MM.1S (cell line): ENCODE data around the gene NPLOC4.

Source experiments
- EZH2 ChIP-seq: fragments of 300-600 bp; sonication (generic); optimal IDR thresholded peaks from 2 replicates; pipeline ENCODE3; 2017; ENCODE audit warnings: low read depth, mild to moderate bottlenecking, antibody characterized with exemption, low read length, mixed read lengths
- EZH2phosphoT487 ChIP-seq: fragments of 300-600 bp; sonication (generic); IDR thresholded peaks from 2 replicates; pipeline ENCODE4 v1.6.1; 2018; ENCODE audit warnings: antibody characterized with exemption, low read length
- TF ChIP-seq, protein P1 (sequence below): fragments of 300-600 bp; sonication (generic); IDR thresholded peaks from 2 replicates; pipeline ENCODE4 v1.5.1; 2016; ENCODE audit warnings: antibody characterized with exemption, low read length, mixed read lengths

DNA sequence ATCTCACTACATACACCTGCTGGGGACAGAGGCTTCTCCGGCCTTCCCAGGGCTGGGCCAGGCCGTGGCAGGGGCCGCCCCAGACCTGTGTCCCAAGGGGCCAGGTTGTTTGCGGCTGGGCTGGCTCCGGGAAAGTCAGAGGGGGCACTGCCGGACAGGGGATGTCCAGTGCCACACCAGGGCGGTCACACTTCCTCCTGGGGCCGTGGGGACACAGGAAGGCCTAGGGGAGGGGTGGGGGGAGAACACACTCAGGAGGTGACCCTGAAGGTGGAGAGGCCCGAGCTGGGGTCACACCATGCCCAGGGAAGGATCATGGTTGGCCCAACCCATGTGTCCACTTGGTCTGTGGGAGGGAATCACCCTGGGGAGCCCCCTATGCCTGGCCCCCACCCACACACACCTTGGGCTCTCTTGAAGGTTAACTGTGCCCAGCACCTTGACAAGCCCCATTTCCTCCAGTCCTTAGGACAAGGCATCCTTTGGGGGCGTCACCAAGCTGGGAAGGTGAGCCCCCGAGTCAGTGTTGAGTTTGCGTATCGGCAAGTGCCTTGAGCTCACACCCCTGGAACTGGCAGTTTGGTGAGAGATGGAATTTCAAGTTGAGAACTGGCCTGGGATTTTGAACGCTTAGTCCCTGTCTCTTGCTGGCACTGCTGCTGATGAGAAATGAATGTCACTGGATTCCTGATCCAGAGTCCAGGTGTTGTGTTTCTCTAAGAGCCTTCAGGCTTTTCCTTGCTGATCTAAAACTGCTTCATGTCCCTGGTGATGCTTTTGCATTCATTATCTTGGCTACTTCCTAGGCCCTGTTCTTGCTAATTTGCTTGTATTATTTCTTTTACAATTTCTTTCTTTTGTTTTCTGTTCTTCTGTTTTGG, 116.7 kb downstream of the NPLOC4 start:
- no peak for TF ChIP-seq EZH2
- TF ChIP-seq, protein P1, sequence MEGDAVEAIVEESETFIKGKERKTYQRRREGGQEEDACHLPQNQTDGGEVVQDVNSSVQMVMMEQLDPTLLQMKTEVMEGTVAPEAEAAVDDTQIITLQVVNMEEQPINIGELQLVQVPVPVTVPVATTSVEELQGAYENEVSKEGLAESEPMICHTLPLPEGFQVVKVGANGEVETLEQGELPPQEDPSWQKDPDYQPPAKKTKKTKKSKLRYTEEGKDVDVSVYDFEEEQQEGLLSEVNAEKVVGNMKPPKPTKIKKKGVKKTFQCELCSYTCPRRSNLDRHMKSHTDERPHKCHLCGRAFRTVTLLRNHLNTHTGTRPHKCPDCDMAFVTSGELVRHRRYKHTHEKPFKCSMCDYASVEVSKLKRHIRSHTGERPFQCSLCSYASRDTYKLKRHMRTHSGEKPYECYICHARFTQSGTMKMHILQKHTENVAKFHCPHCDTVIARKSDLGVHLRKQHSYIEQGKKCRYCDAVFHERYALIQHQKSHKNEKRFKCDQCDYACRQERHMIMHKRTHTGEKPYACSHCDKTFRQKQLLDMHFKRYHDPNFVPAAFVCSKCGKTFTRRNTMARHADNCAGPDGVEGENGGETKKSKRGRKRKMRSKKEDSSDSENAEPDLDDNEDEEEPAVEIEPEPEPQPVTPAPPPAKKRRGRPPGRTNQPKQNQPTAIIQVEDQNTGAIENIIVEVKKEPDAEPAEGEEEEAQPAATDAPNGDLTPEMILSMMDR, result no peak
- TF ChIP-seq EZH2phosphoT487, result no peak
